OCI-LY1 (cell line): ENCODE measurements around the gene ALDH1A1.

Experiments
- H2AFZ ChIP-seq: fragments of 200-600 bp; sonication (generic), shearing (Covaris generic); 2 replicates; pipeline ENCODE4 v1.6.0; 2014; ENCODE audit warnings: antibody characterized with exemption, mild to moderate bottlenecking, low read length
- H3F3A ChIP-seq: fragments of 200-600 bp; sonication (generic), shearing (Covaris generic); 2 replicates; pipeline ENCODE4 v1.6.0; 2014; ENCODE audit warnings: mild to moderate bottlenecking, antibody characterized with exemption, low read length, moderate library complexity; ENCODE audit not compliant: insufficient read depth
- H3K27ac ChIP-seq: fragments of 200-600 bp; sonication (generic); 2 replicates; pipeline ENCODE4 v1.5.1; 2014; ENCODE audit warnings: low read length, mixed run types, mild to moderate bottlenecking, low read depth; ENCODE audit not compliant: poor library complexity, severe bottlenecking
- H3K27me3 ChIP-seq: fragments of 200-600 bp; sonication (generic); 2 replicates; pipeline ENCODE4 v1.6.0; 2014; ENCODE audit warnings: antibody characterized with exemption, mild to moderate bottlenecking, low read length, moderate library complexity; ENCODE audit not compliant: insufficient read depth
- H3K36me3 ChIP-seq: fragments of 200-600 bp; sonication (generic); 2 replicates; pipeline ENCODE4 v1.6.1; 2014; ENCODE audit warnings: mild to moderate bottlenecking, antibody characterized with exemption, low read length, moderate library complexity, mixed read lengths; ENCODE audit not compliant: insufficient read depth
- H3K4me1 ChIP-seq: fragments of 200-600 bp; sonication (generic); 2 replicates; pipeline ENCODE4 v1.5.1; 2014; ENCODE audit warnings: mild to moderate bottlenecking, low read length, moderate library complexity; ENCODE audit not compliant: insufficient read depth, severe bottlenecking
- H3K4me2 ChIP-seq: fragments of 200-600 bp; sonication (generic), shearing (Covaris generic); 2 replicates; pipeline ENCODE4 v1.6.1; 2014; ENCODE audit warnings: low read length
- H3K4me3 ChIP-seq: fragments of 200-600 bp; sonication (generic); 2 replicates; pipeline ENCODE4 v1.5.1; 2014; ENCODE audit warnings: low read length, low read depth, mild to moderate bottlenecking, mixed read lengths; ENCODE audit not compliant: poor library complexity, severe bottlenecking
- H3K79me2 ChIP-seq: fragments of 200-600 bp; shearing (Covaris generic); 2 replicates; pipeline ENCODE4 v1.6.1; 2016; ENCODE audit warnings: mixed run types, low read length, mixed read lengths; ENCODE audit not compliant: insufficient read depth
- H3K9ac ChIP-seq: fragments of 200-600 bp; sonication (generic), shearing (Covaris generic); 2 replicates; pipeline ENCODE4 v1.6.1; 2014; ENCODE audit warnings: mild to moderate bottlenecking, low read length, mixed read lengths
- H3K9me2 ChIP-seq: fragments of 200-600 bp; sonication (generic), shearing (Covaris generic); 2 replicates; pipeline ENCODE4 v1.6.1; 2014; ENCODE audit warnings: low read depth, mild to moderate bottlenecking, low read length, mixed read lengths
- H3K9me3 ChIP-seq: fragments of 200-600 bp; shearing (Covaris generic); 2 replicates; pipeline ENCODE4 v1.6.1; 2014; ENCODE audit warnings: low read length, mixed read lengths
- H4K20me1 ChIP-seq: fragments of 200-600 bp; sonication (generic), shearing (Covaris generic); 2 replicates; pipeline ENCODE4 v1.6.0; 2016; ENCODE audit warnings: mild to moderate bottlenecking, low read length; ENCODE audit not compliant: insufficient read depth
- CTCF ChIP-seq: fragments of 200-600 bp; sonication (generic), shearing (Covaris generic); IDR thresholded peaks from 2 replicates; pipeline ENCODE4 v1.5.1; 2017; ENCODE audit warnings: mild to moderate bottlenecking, antibody characterized with exemption, low read length, moderate library complexity, mixed read lengths
- EZH2 ChIP-seq: fragments of 200-600 bp; sonication (generic), shearing (Covaris generic); IDR thresholded peaks from 2 replicates; pipeline ENCODE4 v1.8.0; 2017; ENCODE audit warnings: borderline replicate concordance, mixed run types, mild to moderate bottlenecking, antibody characterized with exemption, low read length, moderate library complexity, mixed read lengths

Gene ALDH1A1

DNA sequence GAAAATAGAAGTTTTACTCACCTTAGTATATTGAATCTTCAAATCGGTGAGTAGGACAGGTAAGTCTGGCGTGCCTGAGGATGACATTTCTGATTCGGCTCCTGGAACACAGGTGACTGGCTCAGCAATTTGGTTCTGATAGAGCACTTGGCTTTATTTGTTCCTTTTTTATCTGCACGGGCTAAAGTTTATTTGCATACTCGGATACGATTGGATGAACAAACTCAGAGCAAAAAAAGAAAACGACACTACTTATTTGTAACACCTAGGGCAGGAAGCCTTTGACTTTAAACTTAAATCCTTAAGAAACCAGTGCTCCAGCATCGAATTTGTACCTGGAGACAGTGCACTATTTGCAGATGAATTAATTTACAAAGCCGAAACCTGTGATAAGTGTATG, at the start of gene ALDH1A1:
Gene ALDH1A1, minus strand, starts transcription at position 140 of the 400 bp plus-strand sequence. Its CDS starts 53 bp downstream, at position 87.
- Histone ChIP-seq H3K4me1 (no peaks in the 10 kb centered on the region), H3K27ac (no peak within 1 kb of the TSS), H3K9me2 (no peaks in the 10 kb centered on the region), H3K36me3 (no peaks in the 10 kb centered on the region), H4K20me1 (no peaks in the 10 kb centered on the region), H3F3A (no peaks in the 10 kb centered on the region), H3K4me2 (no peak within 1 kb of the TSS), H2AFZ (no peak within 1 kb of the TSS), H3K9me3 (no peaks in the 10 kb centered on the region), H3K4me3 (no peak within 1 kb of the TSS), H3K27me3 (no peaks in the 10 kb centered on the region), H3K79me2 (no peaks in the 10 kb centered on the region), H3K9ac (no peak within 1 kb of the TSS)
- TF ChIP-seq CTCF = no peak
- TF ChIP-seq EZH2 = no peak

GRCh38 chr9:73001860-73002259, 49.0 kb upstream of the ALDH1A1 start:
- H3K79me2 ChIP-seq = no peaks in the 10 kb centered on the region
- TF ChIP-seq CTCF (no peak), EZH2 (no peak)
- no peak overlapping the region for H3K27ac ChIP-seq
- no peak overlapping the region for H2AFZ ChIP-seq
- no peak overlapping the region for H3K9ac ChIP-seq
- no peak overlapping the region for H3K4me3 ChIP-seq
- H4K20me1 ChIP-seq = no peaks in the 10 kb centered on the region
- H3K9me3 ChIP-seq = no peaks in the 10 kb centered on the region
- H3K27me3 ChIP-seq = no peaks in the 10 kb centered on the region; the same call in 1 of the 2 replicates
- no peak overlapping the region for H3K4me2 ChIP-seq
- H3K9me2 ChIP-seq = no peaks in the 10 kb centered on the region
- no peaks in the 10 kb centered on the region for H3K36me3 ChIP-seq
- no peaks in the 10 kb centered on the region for H3F3A ChIP-seq
- no peaks in the 10 kb centered on the region for H3K4me1 ChIP-seq

GRCh38 chr9:72998363-72998762, 45.5 kb upstream of the ALDH1A1 start:
- H3K4me1 ChIP-seq = no peaks in the 10 kb centered on the region
- H3K4me2 ChIP-seq = no peak overlapping the region
- H2AFZ ChIP-seq = no peak overlapping the region
- no peaks in the 10 kb centered on the region for H3K9me3 ChIP-seq
- no peak overlapping the region for H3K27ac ChIP-seq
- no peaks in the 10 kb centered on the region for H3K36me3 ChIP-seq
- H3F3A ChIP-seq = no peaks in the 10 kb centered on the region
- H3K9ac ChIP-seq = no peak overlapping the region
- TF ChIP-seq CTCF (no peak), EZH2 (no peak)
- no peaks in the 10 kb centered on the region; the same call in 1 of the 2 replicates for H3K27me3 ChIP-seq
- H3K9me2 ChIP-seq = no peaks in the 10 kb centered on the region
- H4K20me1 ChIP-seq = no peaks in the 10 kb centered on the region
- no peaks in the 10 kb centered on the region for H3K79me2 ChIP-seq
- no peak overlapping the region for H3K4me3 ChIP-seq
